Measurements from ENCODE around the gene BPIFA2.

BPIFA2 gene

GRCh38 chr20:33211817-33212424 is 44.0 kb downstream of the BPIFA2 start:
- no peak overlapping the region for H3K4me3 ChIP-seq (ENCODE audit: low read length)
- peak; percentile 55 for TF ChIP-seq CTCF (conservative IDR thresholded peaks at IDR 0.05; ENCODE audit: low read length)
- DNase-seq (ENCODE audit: low read depth): peak; percentile 53

GRCh38 chr20:33217052-33217451 is 49.1 kb downstream of the BPIFA2 start, which contains the start of gene BPIFA3:
TSS of gene BPIFA3 (plus strand) at chr20:33217352. CDS start at chr20:33217537, 185 bp downstream.
- DNase-seq (ENCODE audit: low read depth): no peak
- TF ChIP-seq CTCF (conservative IDR thresholded peaks at IDR 0.05; ENCODE audit: low read length): no peak
- no peak within 1 kb of the TSS for H3K4me3 ChIP-seq (ENCODE audit: low read length)

- no peak overlapping the region for H3K4me3 ChIP-seq (ENCODE audit: low read length)
- DNase-seq (ENCODE audit: low read depth): no peak
- no peak for TF ChIP-seq CTCF (conservative IDR thresholded peaks at IDR 0.05; ENCODE audit: low read length)
Measured at GRCh38 chr20:33224399-33224798, 56.4 kb downstream of the BPIFA2 start.

- TF ChIP-seq CTCF (conservative IDR thresholded peaks at IDR 0.05; ENCODE audit: low read length): no peak
- H3K4me3 ChIP-seq (ENCODE audit: low read length): no peak overlapping the region
- no peak for DNase-seq (ENCODE audit: low read depth)
Measured at GRCh38 chr20:33229843-33230242, 61.9 kb downstream of the BPIFA2 start.

Data from AG10803 (cell line).